CD4-positive, alpha-beta T cell (primary cell): ENCODE results near the gene SLC2A13. TPM values are rescaled to one million over a fixed set of nuclear protein-coding genes. Genes with fewer than 3 reads are reported as not detected.

Source experiments
- ATAC-seq: fragments of 200-7000 bp; cut with Tn5 transposase; one replicate; pipeline ENCODE4 v1.10.0; 2022; ENCODE audit warnings: mild to moderate bottlenecking; ENCODE audit not compliant: poor library complexity
- CTCF ChIA-PET: fragments of 350-600 bp; sonication (Branson Sonifier 250); formaldehyde crosslinking; loops from one replicate; lab custom pipeline; 2021; ENCODE audit warnings: antibody characterized with exemption, inconsistent platforms; lab: Charles Lee
- POLR2A ChIA-PET: fragments of 350-600 bp; sonication (Branson Sonifier 250); formaldehyde crosslinking; loops from one replicate; lab custom pipeline; 2021; ENCODE audit warnings: antibody characterized with exemption, inconsistent platforms; lab: Charles Lee
- DNase-seq, 14 experiments: peaks; one replicate each; pipeline ENCODE4 v3.0.0-alpha.2; 2013 to 2020; ENCODE audit warnings: mixed read lengths in 2 of 14
- H3K27ac ChIP-seq, 2 donors: one replicate each; pipeline versions ENCODE4 v1.5.1 to v1.7.0; 2013; ENCODE audit warnings: low read length in 2 of 2, low read depth in 1 of 2, mild to moderate bottlenecking in 1 of 2
- H3K27me3 ChIP-seq, 2 experiments: 1 replicate in 1 of 2; 2 replicates in 1 of 2; pipeline versions ENCODE4 v1.6.1 to v1.7.0; 2013; ENCODE audit warnings: low read length in 2 of 2, control low read depth in 1 of 2, mild to moderate bottlenecking in 1 of 2, moderate library complexity in 1 of 2; ENCODE audit not compliant: insufficient read depth in 2 of 2, control insufficient read depth in 1 of 2
- H3K36me3 ChIP-seq: one replicate; pipeline ENCODE4 v1.6.1; 2013; ENCODE audit warnings: low read length, control low read depth; ENCODE audit not compliant: insufficient read depth
- H3K4me1 ChIP-seq: one replicate; pipeline ENCODE4 v1.6.1; 2013; ENCODE audit warnings: low read length, control low read depth; ENCODE audit not compliant: insufficient read depth
- H3K4me3 ChIP-seq: one replicate; pipeline ENCODE4 v1.5.1; 2013; ENCODE audit warnings: mild to moderate bottlenecking, low read length, moderate library complexity
- H3K9me3 ChIP-seq, 2 experiments: 1 replicate in 1 of 2; 2 replicates in 1 of 2; pipeline versions ENCODE4 v1.6.1 to v1.7.0; 2013; ENCODE audit warnings: low read length in 2 of 2, mild to moderate bottlenecking in 2 of 2, control low read depth in 1 of 2, moderate library complexity in 1 of 2; ENCODE audit not compliant: control insufficient read depth in 1 of 2, insufficient read depth in 1 of 2
- H3K27ac Mint-ChIP-seq: one replicate; pipeline ENCODE4 v1.8.0; 2020; ENCODE audit warnings: mixed read lengths
- H3K27me3 Mint-ChIP-seq: one replicate; pipeline ENCODE4 v1.8.0; 2021; ENCODE audit warnings: mixed read lengths
- H3K36me3 Mint-ChIP-seq: one replicate; pipeline ENCODE4 v1.8.0; 2021; ENCODE audit warnings: low read depth, mixed read lengths
- H3K4me1 Mint-ChIP-seq: one replicate; pipeline ENCODE4 v1.8.0; 2021; ENCODE audit warnings: low read depth, mixed read lengths
- H3K4me3 Mint-ChIP-seq: one replicate; pipeline ENCODE4 v1.8.0; 2020; ENCODE audit warnings: mild to moderate bottlenecking, mixed read lengths
- H3K9me3 Mint-ChIP-seq: one replicate; pipeline ENCODE4 v1.8.0; 2020; ENCODE audit warnings: mixed read lengths
- intact Hi-C, 2 experiments: fragments of 100-400 bp; cut with DNase I in 1 of 2; cut with micrococcal nuclease in 1 of 2; formaldehyde crosslinking; loops; one replicate each; pipeline versions ENCODE4 v1.15.1 to v1.9.0; 2023 to 2025; cut with DNase I, micrococcal nuclease
- total RNA-seq, 174 experiments: library from RNA in 2 of 174; stranded (reverse) in 2 of 174; gene quantifications; one replicate each; pipeline ENCODE4 v1.2.3 and lab custom pipeline; 2021 to 2026
- TF ChIP-seq, protein P1 (sequence below): fragments of 200-600 bp; IDR thresholded peaks from one replicate; pipeline ENCODE4 v1.8.0; 2022; ENCODE audit warnings: antibody characterized with exemption, mild to moderate bottlenecking

The SLC2A13 gene
- total RNA-seq, 2 experiments from 2014 or later = 1.6 to 1.7 TPM

- Mint-ChIP-seq H3K4me3 (no peak overlapping the region), H3K27ac (no peak overlapping the region), H3K4me1 (no peaks in the 10 kb centered on the region), H3K36me3 (no peaks in the 10 kb centered on the region), H3K27me3 (no peaks in the 10 kb centered on the region), H3K9me3 (no peaks in the 10 kb centered on the region)
- DNase-seq (no peak), ATAC-seq (no peak)
- ChIA-PET CTCF (interaction anchor here (1.0 kb wide), 1 partner anchor 9 kb away, joined by 4 read pairs; no protein-coding TSS in a partner anchor), POLR2A (no interaction called here)
- Histone ChIP-seq H3K27me3 (no peaks in the 10 kb centered on the region), H3K4me3 (no peak overlapping the region), H3K4me1 (no peaks in the 10 kb centered on the region), H3K9me3 (no peaks in the 10 kb centered on the region), H3K36me3 (no peaks in the 10 kb centered on the region), H3K27ac (no peak overlapping the region)
- TF ChIP-seq, protein P1, sequence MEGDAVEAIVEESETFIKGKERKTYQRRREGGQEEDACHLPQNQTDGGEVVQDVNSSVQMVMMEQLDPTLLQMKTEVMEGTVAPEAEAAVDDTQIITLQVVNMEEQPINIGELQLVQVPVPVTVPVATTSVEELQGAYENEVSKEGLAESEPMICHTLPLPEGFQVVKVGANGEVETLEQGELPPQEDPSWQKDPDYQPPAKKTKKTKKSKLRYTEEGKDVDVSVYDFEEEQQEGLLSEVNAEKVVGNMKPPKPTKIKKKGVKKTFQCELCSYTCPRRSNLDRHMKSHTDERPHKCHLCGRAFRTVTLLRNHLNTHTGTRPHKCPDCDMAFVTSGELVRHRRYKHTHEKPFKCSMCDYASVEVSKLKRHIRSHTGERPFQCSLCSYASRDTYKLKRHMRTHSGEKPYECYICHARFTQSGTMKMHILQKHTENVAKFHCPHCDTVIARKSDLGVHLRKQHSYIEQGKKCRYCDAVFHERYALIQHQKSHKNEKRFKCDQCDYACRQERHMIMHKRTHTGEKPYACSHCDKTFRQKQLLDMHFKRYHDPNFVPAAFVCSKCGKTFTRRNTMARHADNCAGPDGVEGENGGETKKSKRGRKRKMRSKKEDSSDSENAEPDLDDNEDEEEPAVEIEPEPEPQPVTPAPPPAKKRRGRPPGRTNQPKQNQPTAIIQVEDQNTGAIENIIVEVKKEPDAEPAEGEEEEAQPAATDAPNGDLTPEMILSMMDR = no peak
- intact Hi-C loops = no loop called here
Observed at GRCh38 chr12:40063414-40063813, 42.5 kb downstream of the SLC2A13 start.

- ATAC-seq (no peak), DNase-seq (no peak)
- Mint-ChIP-seq H3K4me3 (no peak overlapping the region), H3K36me3 (no peaks in the 10 kb centered on the region), H3K27ac (no peak overlapping the region), H3K9me3 (no peaks in the 10 kb centered on the region), H3K27me3 (no peaks in the 10 kb centered on the region), H3K4me1 (no peaks in the 10 kb centered on the region)
- ChIA-PET CTCF (no interaction called here), POLR2A (no interaction called here)
- H3K4me3 ChIP-seq = no peak overlapping the region
- TF ChIP-seq, protein P1 = no peak
- no peaks in the 10 kb centered on the region for H3K9me3 ChIP-seq
- no peaks in the 10 kb centered on the region for H3K36me3 ChIP-seq
- intact Hi-C loops = no loop called here
- H3K4me1 ChIP-seq = no peaks in the 10 kb centered on the region
- no peaks in the 10 kb centered on the region for H3K27me3 ChIP-seq
- H3K27ac ChIP-seq = no peak overlapping the region
Observed at GRCh38 chr12:40058721-40059190, 47.1 kb downstream of the SLC2A13 start.

DNA sequence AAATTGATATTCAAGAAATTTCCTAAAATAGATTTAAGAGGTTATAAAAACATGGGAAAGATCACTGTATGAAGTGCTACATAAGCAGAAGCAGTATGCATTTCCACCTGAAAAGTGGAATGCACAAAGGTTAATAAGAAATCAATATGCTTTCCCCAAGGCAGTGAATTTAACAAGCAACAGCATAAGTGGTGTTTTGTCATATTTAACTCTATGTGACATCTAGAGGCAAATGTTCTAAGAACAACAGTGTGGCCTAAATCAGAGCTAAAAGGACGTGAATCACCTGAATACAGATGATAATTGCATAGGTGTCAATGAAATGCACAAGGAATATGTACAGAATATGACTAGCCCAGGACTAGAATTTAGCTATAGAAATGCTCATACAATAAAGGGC, 49.5 kb downstream of the SLC2A13 start:
- TF ChIP-seq, protein P1 = no peak
- Mint-ChIP-seq H3K27me3 (no peaks in the 10 kb centered on the region), H3K36me3 (no peaks in the 10 kb centered on the region), H3K27ac (no peak overlapping the region), H3K9me3 (no peaks in the 10 kb centered on the region), H3K4me3 (no peak overlapping the region), H3K4me1 (no peaks in the 10 kb centered on the region)
- intact Hi-C loops = no loop called here
- H3K27me3 ChIP-seq = no peaks in the 10 kb centered on the region
- DNase-seq (no peak), ATAC-seq (no peak)
- POLR2A ChIA-PET = no interaction called here
- CTCF ChIA-PET = no interaction called here
- no peak overlapping the region for H3K27ac ChIP-seq
- H3K4me3 ChIP-seq = no peak overlapping the region
- no peaks in the 10 kb centered on the region for H3K36me3 ChIP-seq
- H3K9me3 ChIP-seq = no peaks in the 10 kb centered on the region
- H3K4me1 ChIP-seq = no peaks in the 10 kb centered on the region
